WERI-Rb-1 (cell line): ENCODE measurements around the gene RABGAP1L.

Source experiments
- DNase-seq: peaks from one replicate; pipeline ENCODE4 v3.0.0-alpha.2; 2020
- H3K27ac ChIP-seq: fragments of 250-450 bp; sonication (Bioruptor Pico); 2 replicates; pipeline ENCODE4 v1.5.1; 2020; ENCODE audit warnings: mild to moderate bottlenecking, moderate library complexity
- H3K27me3 ChIP-seq: fragments of 250-450 bp; sonication (Bioruptor Pico); 2 replicates; pipeline ENCODE4 v1.5.1; 2021; ENCODE audit warnings: mild to moderate bottlenecking, low read depth, moderate library complexity; ENCODE audit not compliant: insufficient read depth, severe bottlenecking
- H3K36me3 ChIP-seq: fragments of 250-450 bp; sonication (Bioruptor Pico); 2 replicates; pipeline ENCODE4 v1.5.1; 2020; ENCODE audit warnings: mild to moderate bottlenecking, moderate library complexity
- H3K4me3 ChIP-seq: 2 replicates; pipeline ENCODE4 v1.5.1; 2011; ENCODE audit warnings: low read depth, mild to moderate bottlenecking, control low read depth, low read length
- H3K9me3 ChIP-seq: fragments of 250-450 bp; sonication (Bioruptor Pico); 2 replicates; pipeline ENCODE4 v1.5.1; 2021; ENCODE audit warnings: mild to moderate bottlenecking, moderate library complexity; ENCODE audit not compliant: severe bottlenecking
- TF ChIP-seq, protein P1 (sequence below): IDR thresholded peaks from 2 replicates; pipeline ENCODE4 v1.5.1; 2011; ENCODE audit warnings: low read depth, mild to moderate bottlenecking, control low read depth, inconsistent platforms, low read length

Gene RABGAP1L

GRCh38 chr1:174206148-174206836, 47.0 kb downstream of the RABGAP1L start:
- no peak overlapping the region for H3K4me3 ChIP-seq
- no peaks in the 10 kb centered on the region for H3K27me3 ChIP-seq
- DNase-seq: no peak
- peaks cover 3% of the 10 kb centered on the region for H3K9me3 ChIP-seq
- H3K27ac ChIP-seq: no peak overlapping the region
- TF ChIP-seq, protein P1, sequence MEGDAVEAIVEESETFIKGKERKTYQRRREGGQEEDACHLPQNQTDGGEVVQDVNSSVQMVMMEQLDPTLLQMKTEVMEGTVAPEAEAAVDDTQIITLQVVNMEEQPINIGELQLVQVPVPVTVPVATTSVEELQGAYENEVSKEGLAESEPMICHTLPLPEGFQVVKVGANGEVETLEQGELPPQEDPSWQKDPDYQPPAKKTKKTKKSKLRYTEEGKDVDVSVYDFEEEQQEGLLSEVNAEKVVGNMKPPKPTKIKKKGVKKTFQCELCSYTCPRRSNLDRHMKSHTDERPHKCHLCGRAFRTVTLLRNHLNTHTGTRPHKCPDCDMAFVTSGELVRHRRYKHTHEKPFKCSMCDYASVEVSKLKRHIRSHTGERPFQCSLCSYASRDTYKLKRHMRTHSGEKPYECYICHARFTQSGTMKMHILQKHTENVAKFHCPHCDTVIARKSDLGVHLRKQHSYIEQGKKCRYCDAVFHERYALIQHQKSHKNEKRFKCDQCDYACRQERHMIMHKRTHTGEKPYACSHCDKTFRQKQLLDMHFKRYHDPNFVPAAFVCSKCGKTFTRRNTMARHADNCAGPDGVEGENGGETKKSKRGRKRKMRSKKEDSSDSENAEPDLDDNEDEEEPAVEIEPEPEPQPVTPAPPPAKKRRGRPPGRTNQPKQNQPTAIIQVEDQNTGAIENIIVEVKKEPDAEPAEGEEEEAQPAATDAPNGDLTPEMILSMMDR: no peak
- H3K36me3 ChIP-seq: no peaks in the 10 kb centered on the region

DNA sequence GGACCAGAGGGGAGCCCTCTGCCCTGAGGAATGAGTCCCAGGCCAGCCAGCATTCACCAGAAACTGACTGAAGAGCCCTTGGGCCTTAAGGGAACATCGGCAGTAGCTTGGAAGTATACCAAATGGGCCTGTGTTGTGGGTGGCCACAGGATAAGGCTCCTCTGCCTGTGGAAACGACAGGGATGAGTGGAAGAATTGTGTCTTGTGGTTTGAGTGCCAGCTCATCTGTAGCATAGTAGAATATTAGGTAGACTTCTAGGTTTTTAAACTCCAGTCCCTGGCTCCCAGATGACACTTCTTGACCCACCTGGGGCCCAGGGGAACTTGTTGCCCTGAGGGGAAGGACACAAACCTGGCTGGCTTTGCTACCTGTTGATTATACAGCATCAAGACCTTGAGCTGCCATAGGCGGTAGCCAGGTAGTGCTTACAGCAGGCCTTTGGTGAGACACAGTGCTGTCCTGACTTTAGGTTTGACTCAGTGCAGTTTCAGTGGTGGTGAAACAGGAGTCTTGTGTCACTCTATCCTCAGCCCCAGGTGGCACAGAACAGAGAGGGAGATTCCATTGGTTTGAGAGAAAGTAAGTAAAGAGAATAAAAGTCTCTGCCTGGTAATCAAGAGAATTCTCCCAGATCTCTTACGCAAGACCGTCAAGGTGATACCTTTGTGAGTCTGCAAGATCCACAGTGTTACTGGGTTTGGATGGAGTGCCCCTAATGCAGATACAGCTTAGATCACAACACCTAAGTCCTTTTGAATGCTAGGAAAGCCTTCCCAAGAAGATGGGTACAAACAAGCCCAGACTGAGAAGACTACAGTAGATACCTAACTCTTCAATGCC, 50.2 kb downstream of the RABGAP1L start:
- no peaks in the 10 kb centered on the region for H3K27me3 ChIP-seq
- no peak overlapping the region for H3K27ac ChIP-seq
- peaks cover 3% of the 10 kb centered on the region for H3K9me3 ChIP-seq
- no peak overlapping the region for H3K4me3 ChIP-seq
- no peak for DNase-seq
- no peaks in the 10 kb centered on the region for H3K36me3 ChIP-seq
- TF ChIP-seq, protein P1: no peak

DNA sequence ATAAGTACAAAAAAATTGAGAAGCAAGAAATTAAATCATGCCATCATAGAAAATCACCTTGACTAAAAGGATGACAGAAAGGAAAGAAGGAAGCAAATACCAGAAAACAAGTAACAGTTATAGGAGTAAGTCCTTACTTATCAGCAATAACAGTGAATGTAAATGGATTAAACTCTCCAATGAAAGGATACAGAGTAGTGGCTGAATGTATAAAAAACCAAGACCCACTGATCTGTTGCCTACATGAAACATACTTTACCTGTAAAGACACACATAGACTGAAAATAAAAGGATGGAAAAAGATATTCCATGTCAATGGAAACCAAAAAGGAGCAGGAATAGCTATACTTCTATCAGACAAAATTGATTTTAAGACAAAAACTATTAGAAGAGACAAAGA, 52.2 kb downstream of the RABGAP1L start:
- Histone ChIP-seq H3K9me3 (peaks cover 3% of the 10 kb centered on the region), H3K36me3 (no peaks in the 10 kb centered on the region), H3K27ac (no peak overlapping the region), H3K27me3 (no peaks in the 10 kb centered on the region), H3K4me3 (no peak overlapping the region)
- TF ChIP-seq, protein P1: no peak
- no peak for DNase-seq

DNA sequence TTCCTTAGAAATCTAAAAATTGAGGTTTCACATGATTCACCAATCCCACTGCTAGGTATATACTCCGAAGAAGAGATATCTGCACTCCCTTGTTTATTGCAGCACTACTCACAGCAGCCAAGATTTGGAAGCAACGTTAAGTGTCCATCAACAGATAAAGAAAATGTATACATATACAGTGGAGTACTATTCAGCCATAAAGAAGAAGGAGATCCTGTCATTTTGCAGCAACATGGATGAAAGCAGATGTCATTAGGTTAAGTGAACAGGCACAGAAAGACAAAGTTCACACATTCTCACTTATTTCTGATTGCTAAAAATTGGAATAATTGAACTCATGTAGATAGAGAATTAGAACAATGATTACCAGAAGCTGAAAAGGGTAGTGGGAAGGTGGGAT, 56.4 kb downstream of the RABGAP1L start:
- no peak overlapping the region for H3K27ac ChIP-seq
- no peaks in the 10 kb centered on the region for H3K36me3 ChIP-seq
- TF ChIP-seq, protein P1: no peak
- H3K9me3 ChIP-seq: no peaks in the 10 kb centered on the region
- no peaks in the 10 kb centered on the region for H3K27me3 ChIP-seq
- H3K4me3 ChIP-seq: no peak overlapping the region
- DNase-seq: no peak

- no peak overlapping the region for H3K27ac ChIP-seq
- H3K27me3 ChIP-seq: no peaks in the 10 kb centered on the region
- no peak overlapping the region for H3K4me3 ChIP-seq
- TF ChIP-seq, protein P1: no peak
- H3K36me3 ChIP-seq: peaks cover 2% of the 10 kb centered on the region; the same call in 1 of the 2 replicates
- DNase-seq: no peak
- peaks cover under 1% of the 10 kb centered on the region for H3K9me3 ChIP-seq
Measured at GRCh38 chr1:174217248-174217647, 57.9 kb downstream of the RABGAP1L start.
